Mesothelial cell of epicardium (in vitro differentiated cells): Measurements from ENCODE around the gene SGCD. TPM values are rescaled to one million over a fixed set of nuclear protein-coding genes. Genes with fewer than 3 reads are reported as not detected.

Source experiments
- DNase-seq, 2 experiments: peaks; one replicate each; pipeline ENCODE4 v3.0.0; 2021; ENCODE audit warnings: low spot score in 2 of 2; ENCODE audit not compliant: unreplicated experiment in 2 of 2
- H3K27ac Mint-ChIP-seq: 2 replicates; pipeline ENCODE4 v1.8.0; 2021; ENCODE audit warnings: mixed read lengths
- H3K27me3 Mint-ChIP-seq: 2 replicates; pipeline ENCODE4 v1.8.0; 2021; ENCODE audit warnings: low read depth, mixed read lengths
- H3K36me3 Mint-ChIP-seq: 2 replicates; pipeline ENCODE4 v1.8.0; 2021; ENCODE audit warnings: mixed read lengths
- H3K4me1 Mint-ChIP-seq: 2 replicates; pipeline ENCODE4 v1.8.0; 2021; ENCODE audit warnings: mixed read lengths
- H3K4me3 Mint-ChIP-seq: 2 replicates; pipeline ENCODE4 v1.8.0; 2021; ENCODE audit warnings: mild to moderate bottlenecking, moderate library complexity, mixed read lengths
- H3K9me3 Mint-ChIP-seq: 2 replicates; pipeline ENCODE4 v1.8.0; 2021; ENCODE audit warnings: mixed read lengths
- CTCF ChIP-seq: fragments of 200-600 bp; sonication (generic); IDR thresholded peaks from one replicate; pipeline ENCODE4 v1.5.0; 2021; ENCODE audit warnings: antibody characterized with exemption; ENCODE audit not compliant: unreplicated experiment
- total RNA-seq: library from RNA; stranded (reverse); gene quantifications from 3 replicates; pipeline ENCODE4 v1.2.1, GENCODE V29; 2021

The SGCD gene
- total RNA-seq, 1 donor from 2014 or later: 4.9 TPM

GRCh38 chr5:156477196-156477595, 150.2 kb downstream of the SGCD start:
- Mint-ChIP-seq H3K27ac (no peak overlapping the region), H3K4me1 (peaks cover 28% of the 10 kb centered on the region), H3K4me3 (no peak overlapping the region), H3K27me3 (no peaks in the 10 kb centered on the region), H3K36me3 (no peaks in the 10 kb centered on the region), H3K9me3 (no peaks in the 10 kb centered on the region)
- TF ChIP-seq CTCF: no peak
- DNase-seq: no peak

DNA sequence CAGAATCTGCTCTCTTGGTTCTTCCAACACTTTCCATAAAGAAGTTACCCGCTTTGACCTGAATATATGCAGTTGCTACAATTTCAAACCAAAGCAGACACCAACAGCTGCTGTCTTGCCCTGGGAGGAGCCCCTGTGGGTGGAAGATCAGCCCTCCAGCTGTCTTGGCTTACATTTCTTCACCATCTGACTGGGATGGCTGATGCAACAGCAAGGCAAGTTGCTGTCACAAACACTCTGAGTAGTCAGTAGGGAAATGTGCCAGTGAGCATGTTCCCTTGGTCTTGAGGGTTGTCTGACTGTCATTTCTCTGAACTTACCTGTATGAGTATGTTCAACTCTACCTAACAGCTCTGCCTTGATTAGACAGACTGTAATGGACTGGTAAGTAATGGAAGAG, 152.9 kb downstream of the SGCD start:
- Mint-ChIP-seq H3K4me1 (peaks cover 32% of the 10 kb centered on the region), H3K27me3 (no peaks in the 10 kb centered on the region), H3K4me3 (no peak overlapping the region), H3K36me3 (no peaks in the 10 kb centered on the region), H3K27ac (no peak overlapping the region), H3K9me3 (no peaks in the 10 kb centered on the region)
- no peak for DNase-seq
- no peak for TF ChIP-seq CTCF

DNA sequence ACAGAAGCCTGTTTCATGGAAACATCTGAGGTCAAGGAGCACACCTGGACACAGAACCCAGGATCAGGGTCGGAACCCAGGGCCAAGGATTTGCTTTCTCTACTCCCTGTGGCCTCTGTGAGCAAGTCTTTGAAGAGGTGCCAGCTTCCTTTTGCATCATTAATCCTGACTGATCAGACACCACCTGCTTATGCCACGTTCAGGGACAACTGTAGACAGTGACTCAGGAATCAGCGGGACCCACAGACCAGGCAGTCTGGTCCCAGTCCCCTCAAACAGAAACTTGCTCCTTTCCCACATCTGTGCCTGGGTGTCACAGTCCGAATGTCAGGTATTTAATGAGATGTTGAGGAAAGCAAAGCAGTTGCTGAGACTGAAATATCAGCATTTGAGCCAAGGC, 154.8 kb downstream of the SGCD start:
- Mint-ChIP-seq H3K4me3 (no peak overlapping the region), H3K36me3 (no peaks in the 10 kb centered on the region), H3K4me1 (peaks cover 23% of the 10 kb centered on the region), H3K27me3 (no peaks in the 10 kb centered on the region), H3K27ac (no peak overlapping the region), H3K9me3 (peaks cover 1% of the 10 kb centered on the region)
- TF ChIP-seq CTCF: no peak
- DNase-seq: no peak

GRCh38 chr5:156482818-156483217, 155.9 kb downstream of the SGCD start:
- Mint-ChIP-seq H3K27me3 (no peaks in the 10 kb centered on the region), H3K36me3 (peaks cover 4% of the 10 kb centered on the region), H3K4me3 (no peak overlapping the region), H3K4me1 (peaks cover 23% of the 10 kb centered on the region), H3K27ac (no peak overlapping the region), H3K9me3 (peaks cover 7% of the 10 kb centered on the region)
- TF ChIP-seq CTCF: no peak
- no peak for DNase-seq

GRCh38 chr5:156486394-156487238, 159.7 kb downstream of the SGCD start:
- H3K27me3 Mint-ChIP-seq: no peaks in the 10 kb centered on the region
- no peak overlapping the region for H3K4me3 Mint-ChIP-seq
- no peak overlapping the region for H3K27ac Mint-ChIP-seq
- peaks cover 34% of the 10 kb centered on the region for H3K9me3 Mint-ChIP-seq
- no peak for TF ChIP-seq CTCF
- H3K36me3 Mint-ChIP-seq: peaks cover 7% of the 10 kb centered on the region
- DNase-seq: no peak
- peaks cover 16% of the 10 kb centered on the region for H3K4me1 Mint-ChIP-seq
